HG03342 (cell line): Measurements from ENCODE around the gene AK5.
"Not testable (repeated sequence)": the region's sequence is repeated elsewhere in the genome, so short reads cannot be mapped to it uniquely, and the experiment has no call there.

ENCODE experiments used
- ATAC-seq: cut with Tn5 transposase; IDR thresholded peaks from one replicate; pipeline ENCODE4 v1.9.1; 2021; ENCODE audit warnings: mild to moderate bottlenecking, moderate library complexity; ENCODE audit not compliant: unreplicated experiment

Gene AK5

DNA sequence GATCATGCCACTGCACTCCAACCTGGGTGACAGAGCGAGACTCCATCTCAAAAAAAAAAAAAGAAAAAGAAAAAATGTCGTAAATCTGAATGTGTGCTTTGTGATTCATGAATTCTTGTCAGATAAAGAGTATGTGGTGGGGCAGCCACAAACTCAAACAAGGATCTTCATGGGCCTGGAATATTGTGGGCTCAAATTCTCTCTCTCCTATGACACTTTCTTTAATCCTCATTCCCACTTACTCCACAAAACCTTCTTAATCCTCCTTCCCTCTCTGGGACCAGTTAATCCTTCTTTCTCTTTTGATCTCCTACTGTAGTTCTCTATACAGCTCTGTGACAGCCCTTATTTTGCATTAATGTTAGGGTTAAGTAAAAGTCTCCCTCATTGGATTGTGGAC lies 112.3 kb downstream of the AK5 start:
- no peak for ATAC-seq

DNA sequence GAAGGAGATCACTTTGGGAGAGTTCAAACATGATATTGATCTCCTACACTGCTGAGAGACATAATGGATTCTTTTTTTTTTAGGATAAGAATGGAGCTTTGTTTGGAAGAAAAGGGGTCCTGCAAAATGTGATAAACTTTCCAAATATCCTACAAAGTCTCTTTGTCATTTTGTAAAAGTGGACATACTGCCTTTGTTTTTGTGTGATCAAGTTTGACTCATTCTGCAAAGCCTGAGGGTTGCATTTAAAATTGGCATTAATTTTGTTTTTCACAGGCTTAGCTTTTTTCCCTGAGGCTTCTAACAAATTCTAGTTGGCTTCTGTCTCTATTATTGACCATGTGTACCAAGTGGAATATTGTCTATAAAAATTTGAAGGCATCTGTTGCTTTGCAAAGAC lies 113.2 kb downstream of the AK5 start:
- no peak for ATAC-seq

DNA sequence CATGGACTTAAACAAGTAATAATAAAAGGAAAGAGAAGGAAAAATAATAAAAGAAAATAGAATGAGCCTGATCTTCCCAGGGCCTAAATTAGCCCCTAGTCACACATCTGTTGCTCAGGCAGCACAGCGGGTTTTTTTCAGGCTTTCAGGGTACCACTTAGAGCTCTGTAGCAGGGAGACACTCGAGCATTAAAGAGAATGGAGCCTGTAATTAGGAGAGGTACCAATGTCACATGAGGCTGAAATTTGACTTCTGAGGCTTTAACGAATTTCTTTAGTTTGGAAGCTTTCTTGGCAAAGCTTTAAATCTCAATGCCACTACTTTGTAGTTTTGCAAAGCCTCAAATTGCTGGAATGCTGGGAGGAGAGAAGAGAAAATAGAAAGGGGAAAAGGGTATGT lies 116.3 kb downstream of the AK5 start:
- ATAC-seq, result no peak

DNA sequence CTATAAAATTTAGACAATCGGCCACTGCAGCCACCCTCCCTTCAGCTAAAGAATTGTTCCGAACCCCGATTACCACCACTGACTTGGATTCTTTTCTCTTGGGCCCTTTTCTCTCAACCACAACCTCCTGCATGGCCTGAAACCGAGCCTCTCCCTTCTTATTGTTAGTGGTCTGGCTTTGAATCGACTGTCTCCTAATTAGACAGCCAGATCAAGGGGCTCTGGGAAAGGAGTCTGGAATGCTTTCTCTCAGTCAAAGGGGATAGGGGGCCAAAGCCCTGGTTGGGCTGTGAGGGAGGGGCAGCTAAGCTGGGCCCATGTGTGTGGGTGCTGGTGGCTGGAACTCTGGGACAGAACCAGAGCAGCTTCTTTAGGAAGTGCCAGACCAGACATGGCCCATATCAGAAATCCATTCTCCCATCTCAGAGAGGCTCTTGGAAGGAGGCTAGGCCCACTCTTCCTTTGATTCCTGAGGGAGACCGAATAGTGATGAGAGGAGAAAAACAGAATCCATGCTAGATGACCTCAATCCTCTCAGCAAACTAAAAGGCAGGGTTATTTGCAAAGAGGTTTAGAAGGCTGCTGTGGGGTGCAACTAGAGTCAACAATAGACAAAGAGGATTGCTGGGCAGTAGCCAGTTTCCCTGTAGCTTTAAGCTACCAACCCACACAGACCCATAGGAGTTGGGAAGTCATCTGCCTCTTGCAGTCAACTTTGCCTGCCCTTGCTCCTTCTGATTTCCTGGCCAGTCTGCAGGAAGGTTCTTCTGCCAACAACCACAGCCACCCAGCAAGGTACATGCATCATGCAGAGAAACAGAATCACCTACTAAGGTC lies 117.6 kb downstream of the AK5 start:
- ATAC-seq, result no peak

DNA sequence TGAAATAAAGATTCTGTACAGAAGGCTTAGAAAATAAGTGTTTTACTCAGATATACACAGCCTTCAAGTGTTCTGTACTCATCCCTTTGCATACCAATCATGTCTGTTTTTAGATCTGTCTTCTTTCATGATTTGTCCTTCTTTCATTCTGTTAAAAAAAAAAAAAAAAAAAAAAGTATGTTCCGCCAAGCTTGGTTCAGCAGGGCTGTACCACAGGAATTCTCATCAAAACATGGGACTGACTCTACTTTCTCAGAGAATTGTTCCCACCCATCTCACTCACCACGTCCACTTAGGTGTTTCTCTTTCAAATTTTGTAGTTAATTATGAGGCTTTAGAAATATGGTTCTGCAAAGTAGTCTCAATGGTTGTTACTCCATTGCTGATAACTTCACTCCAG lies 119.0 kb downstream of the AK5 start:
- no peak for ATAC-seq

DNA sequence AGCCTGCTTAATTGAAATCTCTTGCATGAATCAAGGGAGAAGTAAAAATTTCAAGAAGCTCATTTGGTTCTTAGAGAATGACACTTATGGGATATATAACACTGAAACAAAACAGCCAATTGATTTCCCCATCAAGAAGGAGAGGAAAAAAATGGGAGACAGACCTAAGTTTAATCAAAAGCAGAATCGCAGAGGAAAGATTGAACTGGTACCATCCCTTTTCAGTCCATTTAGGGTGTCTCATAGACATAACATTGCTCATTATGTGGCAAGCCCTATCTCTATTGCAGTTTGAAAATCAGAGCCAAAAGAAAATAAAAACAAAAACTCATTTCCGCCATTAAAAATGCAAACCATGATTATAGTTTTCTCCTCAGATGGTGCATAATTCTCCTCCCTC lies 119.6 kb downstream of the AK5 start:
- no peak for ATAC-seq

DNA sequence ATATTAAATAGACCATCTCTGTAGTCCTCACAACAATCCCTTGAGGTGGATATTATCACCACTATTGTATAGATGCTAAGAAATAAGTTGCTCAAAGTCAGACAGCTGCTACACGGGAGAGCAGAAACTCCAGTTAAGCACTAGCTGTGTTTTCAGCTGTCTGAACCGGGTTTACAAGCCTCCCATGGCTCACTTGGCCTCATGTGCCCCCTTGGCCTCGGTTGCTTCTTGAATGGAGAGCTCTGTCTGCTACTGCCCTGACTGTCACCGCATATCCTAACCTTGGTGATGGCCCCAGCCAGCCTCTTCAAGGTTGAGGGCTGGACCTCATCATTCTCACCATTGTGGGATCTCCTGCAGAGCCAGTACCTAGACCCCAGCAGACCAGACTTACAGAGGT lies 123.4 kb downstream of the AK5 start:
- ATAC-seq, result no peak

DNA sequence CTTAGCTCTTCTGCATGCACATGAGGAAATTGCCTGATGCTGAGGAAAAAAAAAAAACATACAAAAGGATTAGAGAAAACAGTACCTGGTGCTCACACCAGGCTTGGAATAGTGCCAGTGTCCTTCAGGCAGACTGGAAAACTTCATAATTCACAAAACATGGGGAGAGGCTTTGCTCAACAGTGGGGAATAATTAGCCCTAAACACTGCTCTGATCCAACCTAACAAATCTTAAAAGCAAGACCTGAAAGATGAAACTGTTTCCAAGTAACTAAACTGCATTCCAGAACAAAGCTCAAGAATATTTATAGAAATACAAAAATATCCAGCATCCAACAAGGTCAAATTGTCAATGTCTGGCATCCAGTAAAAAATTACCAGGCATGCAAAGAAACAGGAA lies 124.8 kb downstream of the AK5 start:
- no peak for ATAC-seq

DNA sequence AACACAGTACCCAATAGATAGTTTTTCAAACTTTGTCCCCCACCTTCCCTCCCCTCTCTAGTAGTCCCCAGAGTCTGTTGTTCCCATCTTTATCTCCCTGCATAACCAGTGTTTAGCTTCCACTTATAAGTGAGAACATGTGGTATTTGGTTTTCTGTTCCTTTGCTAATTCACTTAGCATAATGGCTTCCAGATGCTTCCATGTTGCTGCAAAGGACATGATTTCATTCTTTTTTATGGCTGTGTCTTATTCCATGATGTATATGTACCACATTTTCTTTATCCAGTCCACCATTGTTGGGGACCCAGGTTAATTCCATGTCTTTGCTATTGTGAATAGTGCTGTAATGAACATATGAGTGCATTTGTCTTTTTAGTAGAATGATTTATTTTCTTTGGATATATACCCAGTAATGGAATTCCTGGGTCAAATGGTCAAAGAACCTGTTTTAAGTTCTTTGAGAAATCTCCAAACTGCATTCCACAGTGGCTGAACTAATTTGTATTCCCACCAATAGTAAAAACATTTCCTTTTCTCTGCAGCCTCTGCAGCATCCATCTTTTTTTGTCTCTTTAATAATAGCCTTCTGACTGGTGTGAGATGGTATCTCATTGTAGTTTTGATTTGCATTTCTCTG lies 126.0 kb downstream of the AK5 start:
- no peak for ATAC-seq

DNA sequence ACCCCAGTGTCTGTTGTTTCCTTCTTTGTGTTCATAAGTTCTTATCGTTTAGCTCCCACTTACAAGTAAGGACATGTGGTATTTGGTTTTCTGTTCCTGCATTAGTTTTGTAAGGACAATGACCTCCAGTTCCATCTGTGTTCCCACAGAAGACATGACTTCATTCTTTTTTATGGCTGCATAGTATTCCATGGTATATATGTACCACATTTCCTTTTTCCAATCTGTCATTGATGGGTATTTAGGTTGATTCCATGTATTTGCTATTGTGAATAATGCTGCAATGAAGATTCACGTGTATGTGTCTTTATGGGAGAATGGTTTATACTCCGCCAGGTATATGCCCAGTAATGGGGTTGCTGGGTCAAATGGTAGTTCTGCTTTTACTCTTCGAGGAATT lies 127.1 kb downstream of the AK5 start:
- ATAC-seq, result not testable (repeated sequence)

DNA sequence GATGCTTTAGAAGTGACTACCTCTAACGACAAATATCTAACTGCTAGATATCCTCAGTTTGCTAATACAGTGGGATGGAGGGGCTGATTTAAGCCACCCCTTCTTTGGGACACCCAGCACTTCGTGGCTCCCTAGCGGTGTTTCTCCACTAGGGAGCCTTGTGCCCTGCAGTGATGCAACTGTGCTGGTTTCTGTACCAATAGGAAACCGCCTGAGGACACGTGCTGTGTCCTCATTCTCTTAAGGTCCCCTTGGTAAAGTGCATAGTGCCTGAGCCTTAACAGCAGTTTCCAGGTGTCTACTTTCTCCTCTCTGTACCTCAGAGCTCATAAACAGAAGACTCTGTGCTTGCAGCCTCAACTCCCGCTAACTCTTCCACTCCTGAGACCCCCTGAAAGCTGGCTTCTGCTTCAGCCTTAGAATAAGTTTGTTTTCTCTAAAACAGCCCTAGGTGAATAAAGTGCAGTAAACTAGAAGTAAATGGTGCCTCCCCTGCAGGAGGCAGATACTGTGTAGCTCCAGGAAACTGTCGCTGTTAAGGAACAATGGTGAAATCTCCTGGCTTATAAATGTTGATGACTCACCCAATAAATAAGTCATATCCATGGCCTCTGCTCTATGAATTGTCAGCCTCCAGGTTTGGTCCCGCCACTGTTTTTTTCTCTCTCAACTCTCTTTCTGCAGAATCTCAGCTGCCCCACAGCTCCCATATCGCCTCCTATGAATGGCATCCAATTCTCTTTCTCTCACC lies 130.4 kb downstream of the AK5 start:
- ATAC-seq, result no peak

DNA sequence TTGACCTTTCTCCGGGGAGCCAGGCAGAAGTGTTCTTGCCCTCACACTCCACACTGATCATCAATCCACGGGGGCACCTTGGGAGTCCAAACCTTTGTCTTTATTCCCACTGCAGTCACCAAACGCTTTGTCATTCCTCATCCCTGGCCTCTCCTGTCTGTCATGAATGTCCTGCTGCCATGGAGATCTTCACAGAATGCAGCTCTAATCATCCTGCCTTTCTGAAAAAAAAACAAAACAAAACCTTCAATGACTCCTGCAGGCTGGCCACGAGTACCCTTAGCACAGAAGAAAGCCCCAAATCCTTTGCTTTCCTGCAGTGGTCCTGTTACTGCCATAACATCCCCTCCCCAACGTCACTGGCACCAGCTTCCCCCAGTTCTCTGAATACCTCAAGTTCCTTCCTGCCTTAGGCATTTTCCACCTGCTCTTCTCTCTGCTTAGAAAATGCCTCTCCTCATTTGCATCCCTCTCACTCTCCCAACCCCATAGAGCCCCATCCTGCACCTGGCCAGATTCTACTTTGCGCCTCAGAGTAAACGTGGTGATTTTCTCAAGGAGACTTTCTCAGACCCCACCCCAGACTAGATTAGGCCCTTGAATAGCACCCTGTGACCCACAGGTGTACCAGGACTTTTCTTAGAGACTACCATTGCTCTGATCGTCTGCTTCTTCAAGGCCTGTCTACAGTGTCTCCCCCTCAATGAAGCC lies 131.2 kb downstream of the AK5 start:
- peak; percentile 49 for ATAC-seq

DNA sequence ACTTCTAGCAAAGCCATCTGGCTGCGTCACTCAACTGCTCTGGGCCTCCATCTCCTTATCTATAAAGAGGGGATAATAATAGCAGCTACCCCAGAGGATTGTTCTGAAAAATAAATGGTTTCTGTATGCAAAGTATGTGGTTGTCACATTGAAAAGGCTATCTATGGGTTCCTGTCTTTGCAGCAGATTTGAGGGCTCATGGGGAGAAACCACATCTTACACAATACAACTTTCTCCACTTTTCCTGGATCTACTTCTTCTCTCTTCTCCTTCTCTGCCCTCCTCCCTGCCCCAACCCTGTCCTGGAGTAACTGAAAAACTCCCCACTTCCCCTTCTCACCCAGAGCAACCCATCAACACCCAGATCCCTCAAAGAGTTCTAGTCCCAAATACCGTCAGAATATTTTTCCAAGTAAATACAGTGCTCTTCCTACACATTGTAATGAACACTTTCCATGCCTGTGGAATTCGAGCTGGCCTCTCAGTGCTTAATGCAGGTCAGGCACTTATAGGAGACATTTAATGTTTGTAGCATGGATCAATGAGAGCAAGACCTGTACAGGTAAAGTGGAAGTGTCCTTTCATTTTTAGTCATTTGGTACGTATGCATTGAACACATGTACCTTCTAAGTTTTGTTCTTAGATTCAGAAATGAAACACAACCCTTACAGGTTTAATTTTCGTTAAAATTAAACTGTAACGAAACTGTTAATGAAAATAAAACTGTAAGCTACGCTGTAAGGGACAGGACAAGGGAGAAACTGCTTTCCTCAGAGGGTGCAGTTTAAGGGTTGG lies 131.9 kb downstream of the AK5 start:
- ATAC-seq, result peak; percentile 81

DNA sequence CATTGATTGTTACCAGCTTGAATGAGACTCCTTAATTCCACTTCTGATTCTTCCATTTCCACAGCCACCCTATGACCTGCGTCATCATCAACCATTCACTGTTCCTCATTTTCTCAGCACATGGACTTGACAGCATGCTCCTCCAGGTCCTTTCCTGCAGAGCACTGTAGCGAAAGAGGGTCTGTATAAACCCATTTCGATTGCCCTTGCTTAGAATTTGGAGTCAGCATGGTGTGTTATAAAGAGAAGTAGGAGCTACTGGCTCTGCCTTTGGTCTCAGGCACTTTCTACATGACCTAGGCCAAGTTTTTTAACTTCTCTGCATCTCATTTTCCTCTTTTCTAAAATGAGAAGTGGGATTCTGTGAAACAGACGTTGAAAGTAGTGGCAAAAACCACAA lies 133.8 kb downstream of the AK5 start:
- ATAC-seq, result no peak

DNA sequence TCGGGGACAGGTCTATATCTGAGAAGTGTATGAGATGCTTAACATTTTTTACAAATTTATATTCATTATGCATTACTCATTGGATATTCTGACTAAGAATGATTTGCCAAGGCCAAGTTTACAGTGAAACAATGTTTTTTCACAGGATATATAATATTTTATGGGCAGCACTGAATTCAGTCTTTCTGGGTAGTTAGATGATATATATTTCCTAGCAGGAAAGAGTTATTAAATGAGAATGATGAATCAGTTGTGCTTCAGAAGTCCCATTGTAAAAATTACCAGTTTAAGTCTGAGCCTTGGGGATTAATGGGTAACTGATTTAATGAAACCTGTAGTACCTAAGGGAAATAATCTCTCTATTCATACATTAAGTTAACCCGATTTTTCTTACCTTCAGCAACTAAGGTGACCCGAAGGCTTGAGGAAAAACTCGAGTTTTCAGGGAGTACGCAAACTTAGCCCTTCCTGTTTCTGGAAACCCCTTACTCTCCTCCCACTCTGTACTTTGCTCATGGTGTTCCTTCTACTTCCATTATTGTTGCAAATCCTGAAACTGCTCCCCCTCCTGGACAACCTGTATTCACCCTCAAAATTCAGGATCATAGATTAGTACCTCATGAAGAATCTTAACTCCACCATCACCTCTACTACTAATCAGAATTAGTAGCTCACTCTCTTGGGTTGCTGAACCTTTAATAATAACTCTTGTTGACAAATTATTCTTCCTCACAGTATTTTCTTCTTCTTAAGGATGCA lies 135.1 kb downstream of the AK5 start:
- ATAC-seq, result no peak

DNA sequence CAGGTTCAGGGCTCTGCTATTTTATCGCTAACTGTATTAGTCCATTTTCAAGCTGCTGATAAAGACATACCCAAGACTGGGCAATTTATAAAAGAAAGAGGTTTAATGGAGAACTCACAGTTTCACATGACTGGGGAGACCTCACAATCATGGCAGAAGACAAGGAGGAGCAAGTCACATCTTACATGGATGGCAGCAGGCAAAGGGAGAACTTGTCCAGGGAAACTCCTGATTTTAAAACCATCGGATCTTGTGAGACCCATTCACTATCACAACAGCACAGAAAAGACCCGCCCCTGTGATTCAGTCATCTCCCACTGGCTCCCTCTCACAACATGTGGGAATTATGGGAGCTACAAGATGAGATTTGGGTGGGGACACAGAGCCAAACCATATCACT lies 136.2 kb downstream of the AK5 start:
- ATAC-seq, result not testable (repeated sequence)

DNA sequence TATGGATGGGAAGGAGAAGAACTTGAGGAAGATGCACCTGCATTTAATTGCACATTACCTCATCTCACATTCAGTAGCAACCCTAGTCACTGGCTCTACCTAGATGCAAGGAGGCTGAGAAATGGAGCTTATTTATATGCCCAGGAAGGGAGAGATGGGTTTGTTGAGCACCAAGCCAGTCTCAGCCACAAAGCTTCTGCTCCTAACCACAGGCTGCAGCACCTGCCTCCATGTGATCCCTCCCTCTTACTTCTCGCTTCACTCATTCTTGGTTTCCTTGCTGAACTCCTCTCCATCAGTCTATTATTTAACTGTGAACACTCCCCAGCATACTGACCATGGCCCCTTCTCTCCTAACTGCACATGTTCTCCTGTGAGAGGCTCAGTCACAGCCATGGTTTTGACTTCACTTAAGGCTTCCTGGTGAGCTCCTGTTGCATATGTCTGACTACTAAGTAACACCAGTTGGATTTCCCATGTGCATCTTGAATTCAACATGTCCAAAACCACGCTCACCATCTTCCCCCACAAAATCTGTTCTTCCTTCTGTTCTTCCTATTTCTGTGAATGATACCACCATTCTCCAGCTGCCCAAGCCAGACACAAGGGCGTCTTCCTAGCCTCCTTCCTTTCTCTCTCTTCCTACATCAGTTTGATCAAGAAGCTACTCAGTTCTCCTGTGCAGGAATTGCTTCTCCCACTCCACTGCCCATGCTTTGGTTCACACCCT lies 139.8 kb downstream of the AK5 start:
- no peak for ATAC-seq

DNA sequence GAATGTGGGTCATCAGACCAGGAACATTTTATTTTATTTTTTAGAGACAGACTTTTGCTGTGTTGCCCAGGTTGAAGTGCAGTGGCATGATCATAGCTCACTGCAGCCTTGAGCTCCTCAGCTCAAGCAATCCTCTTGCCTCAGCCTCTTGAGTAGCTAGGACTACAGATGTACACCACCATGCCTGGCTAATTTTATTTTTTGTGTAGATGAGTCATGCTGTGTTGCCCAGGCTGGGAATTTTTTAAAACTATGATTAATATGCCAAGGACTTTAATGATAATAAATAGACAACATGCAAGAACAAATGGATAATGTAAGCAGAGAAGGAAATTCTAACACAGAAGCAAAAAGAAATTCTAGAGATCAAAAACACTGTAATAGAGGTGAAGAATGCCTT lies 142.4 kb downstream of the AK5 start:
- no peak for ATAC-seq

DNA sequence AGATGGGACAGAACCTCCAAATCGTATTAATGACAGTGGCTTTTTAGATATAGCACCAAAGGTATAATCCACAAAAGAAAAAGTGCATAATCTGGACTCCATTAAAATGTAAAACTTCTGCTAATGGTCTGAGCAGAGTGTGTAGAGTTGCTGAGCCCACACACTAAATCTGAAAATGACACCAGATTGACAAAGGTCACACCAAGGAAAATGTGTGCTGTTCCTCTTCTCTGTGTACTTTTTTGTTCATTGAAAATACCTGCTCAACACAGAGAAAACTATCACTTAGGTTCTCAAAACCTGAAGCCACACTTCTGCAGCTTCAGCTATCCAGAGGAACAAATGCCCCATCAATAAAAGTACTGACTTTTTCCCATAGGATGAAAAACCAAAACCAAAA lies 146.2 kb downstream of the AK5 start:
- ATAC-seq, result no peak
